Inferior parietal cortex (tissue), 1 donor: ENCODE results near the gene KRT74.

Experiments
- DNase-seq: peaks from one replicate; pipeline ENCODE4 v3.0.0-alpha.2; 2016; ENCODE audit errors: extremely low spot score

Gene KRT74

DNA sequence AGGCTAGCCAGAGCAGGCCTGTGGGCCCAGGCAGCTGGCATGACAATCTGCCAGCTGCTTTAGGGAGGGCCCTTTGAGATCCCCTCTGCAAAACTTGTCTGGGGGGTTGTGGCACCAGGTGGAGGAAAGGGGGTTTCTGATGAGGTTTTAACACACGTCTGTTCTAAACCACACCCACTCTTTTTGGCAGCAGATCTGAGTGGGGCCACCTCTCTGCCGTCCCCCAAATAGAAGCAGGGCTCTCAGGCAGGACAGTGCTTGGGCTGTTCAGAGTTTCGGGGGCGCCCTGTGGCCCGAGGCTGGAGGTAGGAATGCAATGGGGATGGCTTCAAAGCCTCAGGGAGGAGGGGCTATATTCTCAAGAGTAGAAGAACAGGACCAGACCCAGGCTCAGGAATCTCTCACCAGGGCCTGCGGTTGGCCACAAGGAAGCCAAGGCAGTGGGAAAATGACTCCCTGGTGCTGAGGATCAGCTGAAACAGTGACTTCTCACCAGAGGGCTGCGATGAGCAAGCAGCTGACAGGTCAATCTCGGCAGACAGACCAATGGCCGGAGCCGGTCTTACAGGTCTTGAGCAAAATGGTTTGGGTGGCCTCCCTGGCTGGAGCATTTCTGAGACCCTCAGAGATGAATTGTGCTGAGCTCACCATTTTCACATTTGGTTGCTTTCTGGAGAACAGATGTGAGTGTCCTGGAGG, 51.9 kb downstream of the KRT74 start:
- no peak for DNase-seq

DNA sequence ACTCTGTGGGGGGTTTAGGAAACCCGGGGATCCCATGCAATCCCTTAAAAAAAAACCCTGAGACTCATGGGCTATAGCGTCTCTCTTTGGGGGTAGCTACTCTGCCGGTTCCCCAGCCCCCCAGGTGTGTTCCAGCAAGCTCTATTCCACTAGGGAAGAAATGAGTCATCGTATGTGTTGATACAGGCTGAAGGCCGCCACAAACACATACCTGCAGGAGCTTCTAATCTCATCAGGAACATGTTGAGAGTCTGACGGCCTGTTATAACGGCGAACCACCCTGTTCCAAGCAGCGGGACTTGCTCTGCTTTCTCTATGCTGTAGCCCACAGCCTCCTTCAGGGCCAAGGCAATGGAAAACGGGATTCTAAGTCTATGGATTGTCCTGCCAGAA, 52.5 kb downstream of the KRT74 start:
- DNase-seq = no peak

DNA sequence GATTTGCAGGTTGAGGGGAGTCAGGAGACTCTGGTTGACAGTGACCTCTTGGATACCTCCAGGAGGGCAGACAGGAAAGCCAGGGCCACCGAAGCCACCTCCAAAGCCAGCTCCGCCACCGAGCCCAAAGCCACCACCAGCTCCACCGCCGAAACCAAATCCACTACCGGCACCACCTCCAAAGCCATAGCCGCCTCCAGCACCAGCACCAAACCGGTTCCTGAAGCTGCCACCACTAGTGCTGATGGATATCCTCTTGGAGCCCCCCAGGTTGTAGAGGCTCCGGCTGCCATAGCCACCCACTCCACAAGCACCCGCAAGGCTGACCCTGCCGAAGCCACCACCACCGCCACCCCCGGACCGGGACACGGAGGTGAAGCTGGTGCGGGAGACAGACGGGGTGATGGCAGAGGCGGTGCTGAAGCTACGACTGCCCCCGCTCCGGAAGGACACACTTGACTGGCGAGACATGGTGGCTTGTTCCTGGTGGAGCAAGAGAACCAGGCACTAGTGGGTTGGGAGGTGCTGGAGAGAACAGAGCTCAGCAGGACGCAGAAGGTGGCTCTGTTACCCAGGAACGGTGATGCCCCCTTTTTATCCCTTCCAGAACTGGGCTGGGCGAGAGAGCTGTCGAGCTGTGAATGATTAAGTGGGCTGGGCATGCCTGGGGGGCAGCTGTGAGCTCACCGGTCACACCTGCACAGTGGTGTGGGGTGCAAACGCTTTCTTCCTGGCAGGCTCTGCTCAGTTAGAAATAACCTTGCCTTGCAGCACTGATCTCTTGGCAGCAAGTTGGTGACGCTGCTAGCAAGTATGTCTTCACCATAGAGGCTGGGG, 53.6 kb downstream of the KRT74 start, which contains the start of gene KRT5:
TSS of gene KRT5 (minus strand) at position 569 of the 837 bp plus-strand sequence. CDS start at position 471, 98 bp downstream.
- DNase-seq = no peak

DNA sequence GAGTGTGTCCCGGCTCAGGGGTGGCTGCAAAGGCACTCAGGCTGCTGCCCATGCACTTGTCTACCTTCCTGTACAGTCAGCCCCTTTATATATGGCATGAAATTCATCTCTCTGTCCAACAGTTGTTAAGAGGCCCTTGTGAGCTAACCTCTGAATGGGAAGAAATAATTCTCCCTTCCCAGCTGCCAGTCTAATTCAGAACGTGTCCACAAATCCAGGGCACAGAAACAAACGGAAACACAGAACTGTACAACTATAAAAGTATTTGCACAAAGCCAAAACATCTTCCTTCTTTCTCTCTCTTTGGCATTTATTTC, 54.3 kb downstream of the KRT74 start:
- DNase-seq = no peak

DNA sequence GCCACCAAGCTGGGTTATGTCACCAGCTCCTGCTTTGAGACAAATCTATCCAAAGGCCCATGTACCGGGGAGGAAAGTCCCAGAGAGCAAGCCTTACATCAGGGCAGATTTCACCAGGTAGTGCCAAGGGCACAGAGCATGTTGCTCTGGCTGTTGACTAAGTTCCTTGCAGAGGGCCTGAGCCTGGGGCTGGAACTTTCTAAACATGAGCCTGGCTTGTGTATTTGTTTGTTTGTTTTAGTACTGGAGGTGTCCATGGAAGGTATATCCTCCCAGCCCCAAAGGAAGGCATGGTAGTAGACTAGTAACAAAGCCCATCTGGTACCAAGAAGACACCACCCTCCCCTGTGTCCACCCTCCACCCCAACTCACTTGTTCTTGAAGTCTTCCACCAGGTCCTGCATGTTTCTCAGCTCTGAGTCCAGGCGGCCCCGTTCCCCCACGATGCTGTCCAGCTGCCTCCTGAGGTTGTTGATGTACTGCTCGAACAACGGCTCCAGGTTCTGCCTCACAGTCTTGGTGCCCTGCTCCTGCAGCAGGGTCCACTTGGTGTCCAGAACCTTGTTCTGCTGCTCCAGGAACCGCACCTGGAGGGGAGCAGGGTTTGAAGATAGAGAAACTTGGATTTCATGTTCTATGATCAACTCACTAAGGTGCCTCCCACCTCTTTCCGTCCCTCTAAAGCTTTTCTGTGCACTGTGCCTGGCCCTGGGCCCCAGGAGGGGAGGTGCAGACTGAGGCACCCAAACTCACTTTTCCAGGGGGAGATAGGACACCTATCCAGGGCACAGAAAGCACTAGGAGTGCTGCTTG, 54.9 kb downstream of the KRT74 start:
- no peak for DNase-seq

DNA sequence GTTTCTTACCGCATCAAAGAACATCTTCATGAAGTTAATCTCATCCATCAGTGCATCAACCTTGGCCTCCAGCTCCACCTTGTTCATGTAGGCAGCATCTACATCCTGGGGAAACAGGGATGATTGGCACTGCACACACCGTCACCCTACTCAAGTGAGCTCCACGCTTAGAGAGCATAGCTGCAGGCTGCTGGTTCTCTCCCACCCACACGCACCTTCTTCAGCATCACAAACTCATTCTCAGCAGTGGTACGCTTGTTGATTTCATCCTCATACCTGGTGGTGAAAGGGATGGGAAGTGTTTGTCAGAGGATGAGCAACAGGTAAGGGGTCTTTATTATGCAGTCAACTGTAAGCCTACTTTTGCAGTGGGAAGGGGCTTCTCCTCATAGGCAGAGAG, 55.8 kb downstream of the KRT74 start:
- DNase-seq = no peak

DNA sequence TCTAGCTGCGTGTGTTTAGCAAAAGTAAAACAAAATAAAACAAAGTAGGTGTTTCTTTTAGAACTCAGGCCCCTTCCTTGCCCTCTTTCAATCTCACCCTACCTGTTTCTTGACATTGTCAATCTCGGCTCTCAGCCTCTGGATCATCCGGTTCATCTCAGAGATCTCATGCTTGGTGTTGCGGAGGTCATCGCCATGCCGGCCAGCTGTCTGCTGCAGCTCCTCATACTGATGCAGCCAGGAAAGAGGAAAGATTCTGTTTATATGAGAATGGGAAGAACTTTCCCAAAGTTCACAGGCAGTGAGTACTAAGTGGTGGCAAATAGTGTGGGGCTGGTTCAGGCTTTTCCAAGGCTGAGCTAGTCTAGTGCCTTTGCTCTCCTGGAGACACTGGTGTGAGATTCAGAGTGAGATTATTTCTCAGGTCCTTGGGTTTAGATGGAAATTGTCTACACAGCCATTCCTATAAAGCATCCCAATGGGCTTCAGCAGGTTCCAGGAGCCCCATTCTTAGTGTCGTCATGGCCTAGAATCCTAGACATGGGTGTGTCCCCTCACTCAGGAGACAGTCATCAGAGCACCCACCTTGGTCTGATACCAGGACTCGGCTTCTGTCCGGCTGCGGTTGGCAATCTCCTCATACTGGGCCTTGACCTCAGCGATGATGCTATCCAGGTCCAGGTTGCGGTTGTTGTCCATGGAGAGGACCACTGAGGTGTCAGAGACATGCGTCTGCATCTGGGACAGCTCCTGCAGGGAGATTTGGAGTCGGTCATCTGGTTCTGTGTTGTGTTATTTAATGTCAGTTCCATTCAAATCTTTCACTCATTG, 56.4 kb downstream of the KRT74 start:
- no peak for DNase-seq

DNA sequence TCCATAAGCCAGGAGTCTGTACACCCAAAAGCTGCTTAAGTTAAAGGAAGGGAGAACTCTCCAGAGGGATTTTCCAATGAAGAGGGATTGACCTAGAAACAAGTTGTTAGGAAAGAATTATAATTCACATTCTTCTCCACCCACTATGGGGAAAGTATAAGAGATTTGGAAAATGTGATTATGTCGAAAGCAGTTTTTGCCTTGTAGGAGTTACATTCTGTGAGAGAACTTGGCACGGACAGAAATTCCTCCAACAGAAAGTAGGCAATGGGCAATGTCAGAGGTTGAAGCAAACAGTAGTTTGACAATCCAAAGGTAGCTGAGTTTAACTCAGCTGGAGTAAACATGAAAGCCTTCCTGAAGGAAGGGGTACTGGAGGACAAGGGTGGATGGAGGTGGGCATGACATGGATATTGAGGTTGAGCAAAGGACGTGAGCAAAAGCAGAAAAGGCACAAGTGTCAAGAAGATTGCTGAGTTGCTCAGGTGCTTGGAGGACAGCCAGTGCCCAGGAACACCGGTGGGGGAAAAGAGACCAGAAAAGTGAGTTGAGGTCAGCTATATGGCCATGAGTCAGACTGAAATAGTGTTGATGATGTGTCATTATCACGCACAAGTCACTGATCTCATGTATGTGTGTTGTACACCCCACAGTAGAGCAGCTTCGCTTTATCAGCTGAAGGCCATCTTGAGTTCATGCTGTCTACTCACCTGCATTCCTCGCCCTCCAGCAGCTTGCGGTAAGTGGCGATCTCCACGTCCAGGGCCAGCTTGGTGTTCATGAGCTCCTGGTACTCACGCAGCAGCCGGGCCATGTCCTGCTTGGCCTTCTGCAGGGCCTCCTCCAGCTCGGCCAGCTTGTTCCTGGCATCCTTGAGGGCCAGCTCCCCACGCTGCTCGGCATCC, 57.5 kb downstream of the KRT74 start:
- no peak for DNase-seq
